Panc1 (cell line): ENCODE data around the gene CDYL2. TPM values are rescaled to one million over a fixed set of nuclear protein-coding genes. Genes with fewer than 3 reads are reported as not detected.

ENCODE experiments used
- ATAC-seq: fragments of 200-7000 bp; cut with Tn5 transposase; 2 replicates; pipeline ENCODE4 v1.9.1; 2020; ENCODE audit warnings: mild to moderate bottlenecking, moderate library complexity
- BruUV-seq: library from RNA; stranded (reverse); fragments of 400-500 nt; replicated peaks from 2 replicates; lab custom pipeline; 2021; lab: Mats Ljungman, UMichigan
- CTCF ChIA-PET: fragments of 300-600 bp; sonication (Branson Sonifier 250); formaldehyde crosslinking; loops from one replicate; lab custom pipeline; 2022; ENCODE audit warnings: antibody characterized with exemption; lab: Charles Lee
- POLR2A ChIA-PET: fragments of 300-600 bp; sonication (Branson Sonifier 250); formaldehyde crosslinking; loops from one replicate; lab custom pipeline; 2022; ENCODE audit warnings: antibody characterized with exemption; lab: Charles Lee
- DNase-seq: peaks from one replicate; pipeline ENCODE4 v3.0.0-alpha.2; 2010; ENCODE audit warnings: low read depth, low spot score
- H3K27ac ChIP-seq: 2 replicates; pipeline ENCODE4 v1.5.1; 2011; ENCODE audit warnings: mild to moderate bottlenecking, low read length, inconsistent platforms
- H3K27me3 ChIP-seq: fragments of 200-500 bp; sonication (Bioruptor generic); 2 replicates; pipeline ENCODE4 v1.6.0; 2014; ENCODE audit warnings: low read length, inconsistent platforms; ENCODE audit not compliant: control insufficient read depth, insufficient read depth
- H3K36me3 ChIP-seq: fragments of 200-500 bp; sonication (Bioruptor generic); 2 replicates; pipeline ENCODE4 v1.5.1; 2014; ENCODE audit warnings: inconsistent platforms, mild to moderate bottlenecking, low read length, moderate library complexity; ENCODE audit not compliant: control insufficient read depth, insufficient read depth
- H3K4me1 ChIP-seq: 2 replicates; pipeline ENCODE4 v1.5.1; 2011; ENCODE audit warnings: inconsistent platforms, mild to moderate bottlenecking, low read length, moderate library complexity; ENCODE audit not compliant: control insufficient read depth, insufficient read depth
- H3K4me3 ChIP-seq, 2 experiments: 2 replicates each; pipeline ENCODE4 v1.5.1; 2011 to 2012; ENCODE audit warnings: low read depth in 2 of 2, low read length in 2 of 2, mild to moderate bottlenecking in 2 of 2, inconsistent platforms in 1 of 2, moderate library complexity in 1 of 2
- H3K9me3 ChIP-seq: fragments of 200-500 bp; sonication (Bioruptor generic); 2 replicates; pipeline ENCODE4 v1.5.1; 2014; ENCODE audit warnings: low read depth, mild to moderate bottlenecking, inconsistent platforms, low read length, moderate library complexity; ENCODE audit not compliant: control insufficient read depth, insufficient read depth
- POLR2AphosphoS5 ChIP-seq: IDR thresholded peaks from 2 replicates; pipeline ENCODE4 v1.6.1; 2012; ENCODE audit warnings: mild to moderate bottlenecking, low read depth, low read length, moderate library complexity
- SIN3A ChIP-seq: IDR thresholded peaks from 2 replicates; pipeline ENCODE4 v1.6.1; 2012; ENCODE audit warnings: low read depth, mild to moderate bottlenecking, low read length, moderate library complexity, borderline replicate concordance; ENCODE audit not compliant: insufficient read depth
- TCF7L2 ChIP-seq: IDR thresholded peaks from 2 replicates; pipeline ENCODE4 v1.6.1; 2011; ENCODE audit warnings: mild to moderate bottlenecking, low read depth, low read length, inconsistent platforms
- in situ Hi-C: cut with HindIII; loops from 2 replicates; pipeline ENCODE4 v1.10.0; 2016; ENCODE audit warnings: low sequenced_read_pairs, low pct_unique_long_range_greater_than_20kb
- intact Hi-C: fragments of 100-400 bp; cut with micrococcal nuclease; formaldehyde crosslinking; loops from one replicate; pipeline ENCODE4 v1.10.0; 2022; ENCODE audit not compliant: unreplicated experiment
- total RNA-seq: library from RNA; stranded (reverse); gene quantifications from one replicate; pipeline ENCODE4 v1.2.1, GENCODE V29; 2021; ENCODE audit not compliant: unreplicated experiment
- TF ChIP-seq, protein P1 (sequence below), 2 experiments: IDR thresholded peaks; 2 replicates each; pipeline ENCODE4 v1.6.1; 2011 to 2012; ENCODE audit warnings: low read depth in 2 of 2, control low read depth in 1 of 2, low read length in 1 of 2, mild to moderate bottlenecking in 1 of 2, moderate library complexity in 1 of 2; ENCODE audit not compliant: insufficient read depth in 1 of 2
- TF ChIP-seq, protein P2 (sequence below): fragments of 450-650 bp; IDR thresholded peaks from 2 replicates; pipeline ENCODE4 v1.5.1; 2017; ENCODE audit warnings: mild to moderate bottlenecking

The CDYL2 gene
- total RNA-seq, 1 experiment from 2014 or later: 6.1 TPM

DNA sequence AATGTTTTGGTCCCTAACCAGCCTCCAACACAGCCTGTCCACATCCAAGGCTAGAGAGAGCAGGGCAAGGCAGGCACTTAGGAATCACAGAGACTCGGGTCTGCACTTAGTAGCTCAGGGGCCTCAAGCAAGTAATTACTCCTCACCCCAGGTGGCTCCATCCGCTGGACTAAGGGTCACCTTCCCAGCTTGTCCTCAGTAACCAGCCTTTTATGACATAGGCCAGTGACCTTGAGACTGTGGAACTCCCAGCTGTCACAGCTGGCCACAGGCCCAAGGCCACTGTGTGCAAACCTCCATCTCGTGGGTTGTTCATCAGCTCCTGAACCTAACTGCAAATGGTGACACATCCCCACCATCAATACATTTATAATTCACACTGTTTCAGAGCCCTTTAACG lies 68.6 kb downstream of the CDYL2 start:
- POLR2A ChIA-PET: no interaction called here
- ATAC-seq (no peak), DNase-seq (no peak)
- Histone ChIP-seq H3K27ac (no peak overlapping the region), H3K36me3 (no peaks in the 10 kb centered on the region), H3K9me3 (no peaks in the 10 kb centered on the region; the same call in 1 of the 2 replicates), H3K4me1 (no peaks in the 10 kb centered on the region), H3K4me3 (no peak overlapping the region), H3K27me3 (no peaks in the 10 kb centered on the region)
- CTCF ChIA-PET: no interaction called here
- in situ Hi-C loops: no loop called here
- intact Hi-C loops: no loop called here
- TF ChIP-seq SIN3A (no peak), TCF7L2 (no peak), POLR2AphosphoS5 (no peak)
- TF ChIP-seq, protein P1, sequence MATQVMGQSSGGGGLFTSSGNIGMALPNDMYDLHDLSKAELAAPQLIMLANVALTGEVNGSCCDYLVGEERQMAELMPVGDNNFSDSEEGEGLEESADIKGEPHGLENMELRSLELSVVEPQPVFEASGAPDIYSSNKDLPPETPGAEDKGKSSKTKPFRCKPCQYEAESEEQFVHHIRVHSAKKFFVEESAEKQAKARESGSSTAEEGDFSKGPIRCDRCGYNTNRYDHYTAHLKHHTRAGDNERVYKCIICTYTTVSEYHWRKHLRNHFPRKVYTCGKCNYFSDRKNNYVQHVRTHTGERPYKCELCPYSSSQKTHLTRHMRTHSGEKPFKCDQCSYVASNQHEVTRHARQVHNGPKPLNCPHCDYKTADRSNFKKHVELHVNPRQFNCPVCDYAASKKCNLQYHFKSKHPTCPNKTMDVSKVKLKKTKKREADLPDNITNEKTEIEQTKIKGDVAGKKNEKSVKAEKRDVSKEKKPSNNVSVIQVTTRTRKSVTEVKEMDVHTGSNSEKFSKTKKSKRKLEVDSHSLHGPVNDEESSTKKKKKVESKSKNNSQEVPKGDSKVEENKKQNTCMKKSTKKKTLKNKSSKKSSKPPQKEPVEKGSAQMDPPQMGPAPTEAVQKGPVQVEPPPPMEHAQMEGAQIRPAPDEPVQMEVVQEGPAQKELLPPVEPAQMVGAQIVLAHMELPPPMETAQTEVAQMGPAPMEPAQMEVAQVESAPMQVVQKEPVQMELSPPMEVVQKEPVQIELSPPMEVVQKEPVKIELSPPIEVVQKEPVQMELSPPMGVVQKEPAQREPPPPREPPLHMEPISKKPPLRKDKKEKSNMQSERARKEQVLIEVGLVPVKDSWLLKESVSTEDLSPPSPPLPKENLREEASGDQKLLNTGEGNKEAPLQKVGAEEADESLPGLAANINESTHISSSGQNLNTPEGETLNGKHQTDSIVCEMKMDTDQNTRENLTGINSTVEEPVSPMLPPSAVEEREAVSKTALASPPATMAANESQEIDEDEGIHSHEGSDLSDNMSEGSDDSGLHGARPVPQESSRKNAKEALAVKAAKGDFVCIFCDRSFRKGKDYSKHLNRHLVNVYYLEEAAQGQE (IDR thresholded peaks at IDR 0.05; ENCODE audit: insufficient read depth in 1 of 2, low read depth in 2 of 2, low read length in 1 of 2): no peak
- TF ChIP-seq, protein P2, sequence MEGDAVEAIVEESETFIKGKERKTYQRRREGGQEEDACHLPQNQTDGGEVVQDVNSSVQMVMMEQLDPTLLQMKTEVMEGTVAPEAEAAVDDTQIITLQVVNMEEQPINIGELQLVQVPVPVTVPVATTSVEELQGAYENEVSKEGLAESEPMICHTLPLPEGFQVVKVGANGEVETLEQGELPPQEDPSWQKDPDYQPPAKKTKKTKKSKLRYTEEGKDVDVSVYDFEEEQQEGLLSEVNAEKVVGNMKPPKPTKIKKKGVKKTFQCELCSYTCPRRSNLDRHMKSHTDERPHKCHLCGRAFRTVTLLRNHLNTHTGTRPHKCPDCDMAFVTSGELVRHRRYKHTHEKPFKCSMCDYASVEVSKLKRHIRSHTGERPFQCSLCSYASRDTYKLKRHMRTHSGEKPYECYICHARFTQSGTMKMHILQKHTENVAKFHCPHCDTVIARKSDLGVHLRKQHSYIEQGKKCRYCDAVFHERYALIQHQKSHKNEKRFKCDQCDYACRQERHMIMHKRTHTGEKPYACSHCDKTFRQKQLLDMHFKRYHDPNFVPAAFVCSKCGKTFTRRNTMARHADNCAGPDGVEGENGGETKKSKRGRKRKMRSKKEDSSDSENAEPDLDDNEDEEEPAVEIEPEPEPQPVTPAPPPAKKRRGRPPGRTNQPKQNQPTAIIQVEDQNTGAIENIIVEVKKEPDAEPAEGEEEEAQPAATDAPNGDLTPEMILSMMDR: no peak
- BruUV-seq: no TSS peak

DNA sequence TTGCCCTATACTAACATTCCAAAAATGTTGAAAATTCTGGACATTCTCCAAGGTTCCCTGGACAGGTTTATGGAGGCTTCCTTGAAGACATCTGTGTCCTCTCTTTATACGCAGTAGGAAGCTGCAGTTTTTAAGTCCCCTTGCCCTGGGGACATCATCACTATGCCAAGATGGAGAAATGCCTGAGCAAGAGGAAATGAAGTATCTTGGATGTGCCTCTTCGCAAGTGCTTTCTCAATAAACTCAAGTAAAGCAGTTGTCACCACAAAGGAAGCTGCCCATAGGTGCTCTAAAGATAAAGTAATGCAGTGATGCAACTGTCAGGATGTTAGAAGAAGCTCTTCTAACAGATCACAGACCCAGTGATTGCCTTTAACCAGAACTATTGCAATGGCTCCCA lies 71.0 kb downstream of the CDYL2 start:
- H3K27me3 ChIP-seq: no peaks in the 10 kb centered on the region
- H3K36me3 ChIP-seq: no peaks in the 10 kb centered on the region
- H3K4me1 ChIP-seq: no peaks in the 10 kb centered on the region
- BruUV-seq: no TSS peak
- H3K27ac ChIP-seq: no peak overlapping the region
- ChIA-PET POLR2A (no interaction called here), CTCF (no interaction called here)
- TF ChIP-seq, protein P2: no peak
- no peak for TF ChIP-seq POLR2AphosphoS5
- TF ChIP-seq, protein P1 (IDR thresholded peaks at IDR 0.05; ENCODE audit: insufficient read depth in 1 of 2, low read depth in 2 of 2, low read length in 1 of 2): no peak
- TF ChIP-seq TCF7L2: no peak
- no peak for TF ChIP-seq SIN3A
- in situ Hi-C loops (no loop called here), intact Hi-C loops (no loop called here)
- no peaks in the 10 kb centered on the region for H3K9me3 ChIP-seq
- DNase-seq (no peak), ATAC-seq (no peak)
- no peak overlapping the region for H3K4me3 ChIP-seq
